HCT116 (cell line): Measurements from ENCODE around the gene NBAS.

Source experiments
- POLR2AphosphoS5 ChIP-seq: IDR thresholded peaks from 2 replicates; pipeline ENCODE4 v1.6.1; 2011; ENCODE audit warnings: mild to moderate bottlenecking, low read depth, low read length, moderate library complexity
- TF ChIP-seq, protein P1 (sequence below), 3 experiments: fragments of 200-600 bp in 1 of 3; sonication (generic) in 1 of 3; IDR thresholded peaks in 2 of 3; conservative IDR thresholded peaks in 1 of 3; 2 replicates each; pipeline ENCODE4 v1.5.1; 2012 to 2017; ENCODE audit warnings: low read depth in 2 of 3, low read length in 2 of 3, antibody characterized with exemption in 1 of 3, borderline replicate concordance in 1 of 3, control low read depth in 1 of 3, mild to moderate bottlenecking in 1 of 3, mixed read lengths in 1 of 3, mixed run types in 1 of 3, moderate library complexity in 1 of 3; ENCODE audit not compliant: insufficient read depth in 1 of 3
- TF ChIP-seq, protein P2 (sequence below): IDR thresholded peaks from 2 replicates; pipeline ENCODE4 v1.6.1; 2011; ENCODE audit warnings: mild to moderate bottlenecking, low read length, moderate library complexity; ENCODE audit not compliant: insufficient replicate concordance; ENCODE audit errors: extremely low read depth
- TF ChIP-seq, protein P3 (sequence below): IDR thresholded peaks from 2 replicates; pipeline ENCODE4 v1.6.1; 2012; ENCODE audit warnings: low read depth

DNA sequence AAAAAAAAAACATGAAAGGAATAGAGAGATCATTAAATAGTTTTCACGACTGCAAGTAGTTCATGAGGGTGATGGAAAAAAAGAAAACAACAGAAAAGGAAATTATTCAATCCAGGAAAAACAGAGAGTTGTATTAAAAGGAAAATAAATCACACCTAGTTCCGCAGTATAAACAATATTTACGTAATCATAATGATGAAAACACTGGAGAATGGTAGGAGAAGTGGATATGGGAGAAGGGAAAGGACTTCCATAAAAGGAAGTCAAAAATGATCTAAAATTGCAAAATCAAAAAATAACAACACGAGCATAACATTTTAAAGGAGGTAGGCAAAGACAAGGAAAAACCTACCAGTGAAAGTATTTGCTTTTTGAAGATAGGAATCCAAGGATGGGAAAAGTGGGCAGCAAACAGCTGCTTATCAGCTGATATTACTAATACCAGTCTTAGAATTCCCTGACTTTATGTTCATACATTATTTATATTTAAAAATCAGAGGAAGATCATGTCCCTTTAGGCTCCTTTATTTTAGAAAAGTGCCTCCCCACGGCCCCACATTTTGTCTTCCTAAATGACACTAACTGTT, 160.8 kb downstream of the NBAS start:
- TF ChIP-seq, protein P1, sequence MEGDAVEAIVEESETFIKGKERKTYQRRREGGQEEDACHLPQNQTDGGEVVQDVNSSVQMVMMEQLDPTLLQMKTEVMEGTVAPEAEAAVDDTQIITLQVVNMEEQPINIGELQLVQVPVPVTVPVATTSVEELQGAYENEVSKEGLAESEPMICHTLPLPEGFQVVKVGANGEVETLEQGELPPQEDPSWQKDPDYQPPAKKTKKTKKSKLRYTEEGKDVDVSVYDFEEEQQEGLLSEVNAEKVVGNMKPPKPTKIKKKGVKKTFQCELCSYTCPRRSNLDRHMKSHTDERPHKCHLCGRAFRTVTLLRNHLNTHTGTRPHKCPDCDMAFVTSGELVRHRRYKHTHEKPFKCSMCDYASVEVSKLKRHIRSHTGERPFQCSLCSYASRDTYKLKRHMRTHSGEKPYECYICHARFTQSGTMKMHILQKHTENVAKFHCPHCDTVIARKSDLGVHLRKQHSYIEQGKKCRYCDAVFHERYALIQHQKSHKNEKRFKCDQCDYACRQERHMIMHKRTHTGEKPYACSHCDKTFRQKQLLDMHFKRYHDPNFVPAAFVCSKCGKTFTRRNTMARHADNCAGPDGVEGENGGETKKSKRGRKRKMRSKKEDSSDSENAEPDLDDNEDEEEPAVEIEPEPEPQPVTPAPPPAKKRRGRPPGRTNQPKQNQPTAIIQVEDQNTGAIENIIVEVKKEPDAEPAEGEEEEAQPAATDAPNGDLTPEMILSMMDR (IDR thresholded peaks at IDR 0.05 in 2 of 3, conservative IDR thresholded peaks at IDR 0.05 in 1 of 3; ENCODE audit: borderline replicate concordance in 1 of 3, insufficient read depth in 1 of 3, low read depth in 2 of 3, low read length in 2 of 3), result no peak
- TF ChIP-seq, protein P2, sequence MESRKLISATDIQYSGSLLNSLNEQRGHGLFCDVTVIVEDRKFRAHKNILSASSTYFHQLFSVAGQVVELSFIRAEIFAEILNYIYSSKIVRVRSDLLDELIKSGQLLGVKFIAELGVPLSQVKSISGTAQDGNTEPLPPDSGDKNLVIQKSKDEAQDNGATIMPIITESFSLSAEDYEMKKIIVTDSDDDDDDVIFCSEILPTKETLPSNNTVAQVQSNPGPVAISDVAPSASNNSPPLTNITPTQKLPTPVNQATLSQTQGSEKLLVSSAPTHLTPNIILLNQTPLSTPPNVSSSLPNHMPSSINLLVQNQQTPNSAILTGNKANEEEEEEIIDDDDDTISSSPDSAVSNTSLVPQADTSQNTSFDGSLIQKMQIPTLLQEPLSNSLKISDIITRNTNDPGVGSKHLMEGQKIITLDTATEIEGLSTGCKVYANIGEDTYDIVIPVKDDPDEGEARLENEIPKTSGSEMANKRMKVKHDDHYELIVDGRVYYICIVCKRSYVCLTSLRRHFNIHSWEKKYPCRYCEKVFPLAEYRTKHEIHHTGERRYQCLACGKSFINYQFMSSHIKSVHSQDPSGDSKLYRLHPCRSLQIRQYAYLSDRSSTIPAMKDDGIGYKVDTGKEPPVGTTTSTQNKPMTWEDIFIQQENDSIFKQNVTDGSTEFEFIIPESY, result no peak
- no peak for TF ChIP-seq POLR2AphosphoS5
- TF ChIP-seq, protein P3, sequence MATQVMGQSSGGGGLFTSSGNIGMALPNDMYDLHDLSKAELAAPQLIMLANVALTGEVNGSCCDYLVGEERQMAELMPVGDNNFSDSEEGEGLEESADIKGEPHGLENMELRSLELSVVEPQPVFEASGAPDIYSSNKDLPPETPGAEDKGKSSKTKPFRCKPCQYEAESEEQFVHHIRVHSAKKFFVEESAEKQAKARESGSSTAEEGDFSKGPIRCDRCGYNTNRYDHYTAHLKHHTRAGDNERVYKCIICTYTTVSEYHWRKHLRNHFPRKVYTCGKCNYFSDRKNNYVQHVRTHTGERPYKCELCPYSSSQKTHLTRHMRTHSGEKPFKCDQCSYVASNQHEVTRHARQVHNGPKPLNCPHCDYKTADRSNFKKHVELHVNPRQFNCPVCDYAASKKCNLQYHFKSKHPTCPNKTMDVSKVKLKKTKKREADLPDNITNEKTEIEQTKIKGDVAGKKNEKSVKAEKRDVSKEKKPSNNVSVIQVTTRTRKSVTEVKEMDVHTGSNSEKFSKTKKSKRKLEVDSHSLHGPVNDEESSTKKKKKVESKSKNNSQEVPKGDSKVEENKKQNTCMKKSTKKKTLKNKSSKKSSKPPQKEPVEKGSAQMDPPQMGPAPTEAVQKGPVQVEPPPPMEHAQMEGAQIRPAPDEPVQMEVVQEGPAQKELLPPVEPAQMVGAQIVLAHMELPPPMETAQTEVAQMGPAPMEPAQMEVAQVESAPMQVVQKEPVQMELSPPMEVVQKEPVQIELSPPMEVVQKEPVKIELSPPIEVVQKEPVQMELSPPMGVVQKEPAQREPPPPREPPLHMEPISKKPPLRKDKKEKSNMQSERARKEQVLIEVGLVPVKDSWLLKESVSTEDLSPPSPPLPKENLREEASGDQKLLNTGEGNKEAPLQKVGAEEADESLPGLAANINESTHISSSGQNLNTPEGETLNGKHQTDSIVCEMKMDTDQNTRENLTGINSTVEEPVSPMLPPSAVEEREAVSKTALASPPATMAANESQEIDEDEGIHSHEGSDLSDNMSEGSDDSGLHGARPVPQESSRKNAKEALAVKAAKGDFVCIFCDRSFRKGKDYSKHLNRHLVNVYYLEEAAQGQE, result no peak
